Measurements from ENCODE around the gene ANHX.

DNA sequence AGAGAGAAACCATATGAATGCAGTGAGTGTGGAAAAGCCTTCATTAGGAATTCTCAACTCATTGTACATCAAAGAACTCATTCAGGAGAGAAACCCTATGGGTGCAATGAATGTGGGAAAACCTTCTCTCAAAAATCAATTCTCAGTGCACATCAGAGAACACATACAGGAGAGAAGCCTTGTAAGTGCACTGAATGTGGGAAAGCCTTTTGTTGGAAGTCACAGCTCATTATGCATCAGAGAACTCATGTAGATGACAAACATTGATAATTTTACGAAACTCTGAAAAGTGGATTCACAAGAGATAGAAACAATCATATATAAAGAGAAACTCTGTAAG, 31.4 kb downstream of the ANHX start:
- TF ChIP-seq, protein P1, sequence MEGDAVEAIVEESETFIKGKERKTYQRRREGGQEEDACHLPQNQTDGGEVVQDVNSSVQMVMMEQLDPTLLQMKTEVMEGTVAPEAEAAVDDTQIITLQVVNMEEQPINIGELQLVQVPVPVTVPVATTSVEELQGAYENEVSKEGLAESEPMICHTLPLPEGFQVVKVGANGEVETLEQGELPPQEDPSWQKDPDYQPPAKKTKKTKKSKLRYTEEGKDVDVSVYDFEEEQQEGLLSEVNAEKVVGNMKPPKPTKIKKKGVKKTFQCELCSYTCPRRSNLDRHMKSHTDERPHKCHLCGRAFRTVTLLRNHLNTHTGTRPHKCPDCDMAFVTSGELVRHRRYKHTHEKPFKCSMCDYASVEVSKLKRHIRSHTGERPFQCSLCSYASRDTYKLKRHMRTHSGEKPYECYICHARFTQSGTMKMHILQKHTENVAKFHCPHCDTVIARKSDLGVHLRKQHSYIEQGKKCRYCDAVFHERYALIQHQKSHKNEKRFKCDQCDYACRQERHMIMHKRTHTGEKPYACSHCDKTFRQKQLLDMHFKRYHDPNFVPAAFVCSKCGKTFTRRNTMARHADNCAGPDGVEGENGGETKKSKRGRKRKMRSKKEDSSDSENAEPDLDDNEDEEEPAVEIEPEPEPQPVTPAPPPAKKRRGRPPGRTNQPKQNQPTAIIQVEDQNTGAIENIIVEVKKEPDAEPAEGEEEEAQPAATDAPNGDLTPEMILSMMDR (IDR thresholded peaks at IDR 0.05), result no peak
- no peak for TF ChIP-seq POLR2A (IDR thresholded peaks at IDR 0.05)
